Brain microvascular endothelial cell (primary cell): ENCODE data around the gene GALNT1.

Experiments
- DNase-seq: peaks from one replicate; pipeline ENCODE4 v3.0.0-alpha.2; 2020
- H3K27ac ChIP-seq: fragments of 250-450 bp; sonication (Bioruptor Pico); 2 replicates; pipeline ENCODE4 v1.5.1; 2020; ENCODE audit warnings: mild to moderate bottlenecking, moderate library complexity
- H3K27me3 ChIP-seq: fragments of 250-450 bp; sonication (Bioruptor Pico); replicated peaks from 2 replicates; pipeline ENCODE4 v1.5.1; 2020; ENCODE audit warnings: mild to moderate bottlenecking
- H3K36me3 ChIP-seq: fragments of 250-450 bp; sonication (Bioruptor Pico); replicated peaks from 2 replicates; pipeline ENCODE4 v1.5.1; 2020; ENCODE audit warnings: mild to moderate bottlenecking
- H3K4me3 ChIP-seq: 2 replicates; pipeline ENCODE4 v1.5.1; 2011; ENCODE audit warnings: low read depth, mild to moderate bottlenecking, control low read depth, low read length, moderate library complexity
- CTCF ChIP-seq: IDR thresholded peaks from 2 replicates; pipeline ENCODE4 v1.5.1; 2011; ENCODE audit warnings: low read depth, mild to moderate bottlenecking, moderate library complexity, low read length, control low read depth, inconsistent platforms; ENCODE audit errors: missing control alignments
- in situ Hi-C: cut with HindIII; loops from 2 replicates; pipeline ENCODE4 v1.10.0; 2017; ENCODE audit warnings: low sequenced_read_pairs, low pct_ligation_motif_present

GALNT1 gene

GRCh38 chr18:35578936-35579335 lies 2.6 kb upstream of the GALNT1 start:
- H3K27ac ChIP-seq = no peak overlapping the region
- DNase-seq = no peak
- TF ChIP-seq CTCF = no peak
- in situ Hi-C loops = no loop called here
- no peaks in the 10 kb centered on the region for H3K36me3 ChIP-seq
- no peak overlapping the region for H3K4me3 ChIP-seq
- no peaks in the 10 kb centered on the region for H3K27me3 ChIP-seq

GRCh38 chr18:35580701-35581539 lies 620 bp upstream of the GALNT1 start:
- in situ Hi-C loops = no loop called here

DNA sequence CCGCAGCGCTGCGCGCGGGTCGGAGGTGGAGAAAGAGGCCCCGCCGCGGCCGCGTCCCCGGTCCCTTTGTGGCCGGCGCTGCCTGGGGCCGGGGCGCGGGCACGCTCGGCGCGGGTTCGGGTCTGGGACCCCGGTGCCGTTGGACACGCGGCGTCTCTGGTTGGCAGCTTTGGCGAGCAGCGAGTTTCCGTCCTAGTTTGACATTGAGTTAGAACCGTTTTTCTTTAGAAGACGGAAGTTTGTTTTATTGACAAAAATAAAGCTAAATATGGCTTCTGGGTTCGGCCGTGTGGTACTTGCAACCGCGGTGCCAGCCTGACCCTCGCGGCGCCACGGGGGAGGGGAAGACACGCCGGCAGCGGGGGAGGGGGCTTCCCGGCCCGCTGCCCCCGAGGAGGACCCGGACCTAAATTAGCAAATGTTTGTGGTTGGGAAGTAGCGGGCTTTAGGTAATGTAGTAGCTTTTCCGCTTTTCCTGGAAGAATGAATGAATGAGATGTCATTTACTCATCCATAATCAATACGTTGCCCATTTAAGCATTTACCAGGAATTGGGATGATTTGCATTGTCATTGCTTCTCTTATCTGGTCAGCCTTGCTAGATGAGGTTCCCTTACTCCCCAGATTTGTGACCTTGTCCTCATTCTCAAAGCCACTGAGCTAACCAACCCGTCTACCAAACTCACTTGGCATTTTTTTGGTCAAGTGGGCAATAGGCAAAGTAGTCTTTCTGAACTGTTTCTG lies 530 bp downstream of the GALNT1 start:
- Histone ChIP-seq H3K4me3 (peak overlapping the region; percentile 78), H3K27me3 (no peaks in the 10 kb centered on the region), H3K27ac (peak overlapping the region; percentile 84), H3K36me3 (no peaks in the 10 kb centered on the region)
- TF ChIP-seq CTCF = no peak
- in situ Hi-C loops = no loop called here
- no peak for DNase-seq

More at GRCh38 chr18:35580701-35581539, 620 bp upstream of the GALNT1 start:
- Histone ChIP-seq H3K27me3 (no peaks in the 10 kb centered on the region), H3K4me3 (peak overlapping the region; percentile 66), H3K27ac (peak overlapping the region; percentile 83), H3K36me3 (no peaks in the 10 kb centered on the region)
- TF ChIP-seq CTCF = no peak
- DNase-seq = peak; percentile 19

DNA sequence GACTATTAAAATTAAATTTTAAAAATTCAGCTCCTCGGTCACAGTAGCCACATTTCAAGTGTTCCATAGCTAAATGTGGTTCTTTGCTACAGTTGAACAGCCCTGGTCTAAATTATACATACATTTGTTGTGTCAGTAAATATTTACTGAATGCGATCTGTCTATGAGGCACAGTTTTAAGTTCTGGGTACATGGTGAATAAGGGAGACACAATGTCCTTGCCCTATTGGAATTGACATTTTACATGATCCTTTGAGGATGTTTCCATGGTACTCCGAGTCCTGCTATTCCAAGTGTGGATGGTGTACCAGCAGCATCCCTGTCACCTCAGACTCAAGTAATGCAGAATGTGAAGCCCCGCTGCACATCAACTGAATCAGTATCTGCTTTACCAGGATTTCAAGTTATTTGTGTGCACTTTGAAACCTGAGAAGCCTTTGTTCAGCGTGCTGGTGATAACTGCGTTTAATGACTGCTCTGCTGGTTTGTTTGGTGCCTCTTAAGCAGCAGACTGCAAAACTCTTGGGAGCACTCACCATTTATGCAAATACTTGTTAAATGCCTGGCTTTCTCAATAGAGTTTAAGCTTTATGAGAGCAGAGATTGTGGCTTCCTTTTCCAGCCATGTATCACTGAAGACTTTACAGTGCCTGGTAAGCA lies 1.5 kb downstream of the GALNT1 start:
- Histone ChIP-seq H3K27me3 (no peaks in the 10 kb centered on the region), H3K36me3 (no peaks in the 10 kb centered on the region), H3K27ac (peak overlapping the region; percentile 84), H3K4me3 (peak overlapping the region; percentile 78)
- in situ Hi-C loops = no loop called here
- DNase-seq = peak; percentile 59
- no peak for TF ChIP-seq CTCF

GRCh38 chr18:35584735-35585134 lies 3.2 kb downstream of the GALNT1 start:
- Histone ChIP-seq H3K4me3 (no peak overlapping the region), H3K27me3 (no peaks in the 10 kb centered on the region), H3K27ac (no peak overlapping the region), H3K36me3 (no peaks in the 10 kb centered on the region)
- in situ Hi-C loops = no loop called here
- no peak for DNase-seq
- TF ChIP-seq CTCF = no peak
